B cell (primary cell): Measurements from ENCODE around the gene UGT2A3. TPM values are rescaled to one million over a fixed set of nuclear protein-coding genes. Genes with fewer than 3 reads are reported as not detected.

Experiments used
- ATAC-seq: fragments of 200-7000 bp; cut with Tn5 transposase; one replicate; pipeline ENCODE4 v1.10.0; 2021; ENCODE audit warnings: low read depth, mild to moderate bottlenecking, moderate number of reproducible peaks, moderate library complexity
- CTCF ChIA-PET: fragments of 350-600 bp; sonication (Branson Sonifier 250); formaldehyde crosslinking; loops from one replicate; lab custom pipeline; 2021; ENCODE audit warnings: antibody characterized with exemption, inconsistent platforms; lab: Charles Lee
- POLR2A ChIA-PET: fragments of 350-600 bp; sonication (Branson Sonifier 250); formaldehyde crosslinking; loops from one replicate; lab custom pipeline; 2021; ENCODE audit warnings: antibody characterized with exemption; lab: Charles Lee
- DNase-seq: peaks from one replicate; pipeline ENCODE4 v3.0.0; 2013
- H2AFZ ChIP-seq: 2 replicates; pipeline ENCODE4 v1.6.1; 2012; ENCODE audit warnings: mild to moderate bottlenecking, low read depth, low read length; ENCODE audit not compliant: insufficient read depth, poor library complexity, severe bottlenecking
- H3K27ac ChIP-seq, 2 donors: 1 replicate in 1 of 2; 2 replicates in 1 of 2; pipeline ENCODE4 v1.5.1; 2012 to 2013; ENCODE audit warnings: low read length in 2 of 2, mild to moderate bottlenecking in 2 of 2, moderate library complexity in 1 of 2
- H3K27me3 ChIP-seq, 4 experiments: fragments of 200-600 bp in 1 of 4; sonication (generic) in 1 of 4; replicated peaks in 1 of 4; 1 replicate in 2 of 4; 2 replicates in 2 of 4; pipeline versions ENCODE4 v1.6.1 to v1.7.0; 2013 to 2016; ENCODE audit warnings: low read length in 3 of 4, mild to moderate bottlenecking in 2 of 4, mixed read lengths in 1 of 4, moderate library complexity in 1 of 4; ENCODE audit not compliant: insufficient read depth in 4 of 4, control insufficient read depth in 3 of 4; ENCODE audit errors: control extremely low read depth in 1 of 4
- H3K36me3 ChIP-seq, 2 experiments: replicated peaks in 1 of 2; 1 replicate in 1 of 2; 2 replicates in 1 of 2; pipeline versions ENCODE4 v1.6.1 to v1.7.1; 2013; ENCODE audit warnings: low read length in 1 of 2; ENCODE audit not compliant: insufficient read depth in 2 of 2, control insufficient read depth in 1 of 2; ENCODE audit errors: control extremely low read depth in 1 of 2, extremely low read depth in 1 of 2
- H3K4me1 ChIP-seq, 2 donors: fragments of 200-600 bp in 1 of 2; sonication (generic) in 1 of 2; 1 replicate in 1 of 2; 2 replicates in 1 of 2; pipeline versions ENCODE4 v1.5.1 to v1.6.1; 2013 to 2017; ENCODE audit warnings: low read length in 2 of 2; ENCODE audit not compliant: control insufficient read depth in 2 of 2, insufficient read depth in 2 of 2
- H3K4me2 ChIP-seq: replicated peaks from 2 replicates; pipeline ENCODE3; 2012; ENCODE audit warnings: mild to moderate bottlenecking, low read depth, low read length; ENCODE audit not compliant: poor library complexity, severe bottlenecking
- H3K4me3 ChIP-seq, 5 experiments: fragments of 200-600 bp in 1 of 5; sonication (generic) in 1 of 5; 1 replicate in 3 of 5; 2 replicates in 2 of 5; pipeline versions ENCODE4 v1.5.1 to v1.7.0; 2011 to 2016; ENCODE audit warnings: low read length in 4 of 5, mild to moderate bottlenecking in 4 of 5, low read depth in 2 of 5, control low read depth in 1 of 5, moderate library complexity in 1 of 5; ENCODE audit not compliant: insufficient read depth in 1 of 5; ENCODE audit errors: control extremely low read depth in 1 of 5, extremely low read depth in 1 of 5
- H3K79me2 ChIP-seq: fragments of 200-600 bp; sonication (generic); one replicate; pipeline ENCODE4 v1.6.0; 2016; ENCODE audit warnings: low read length; ENCODE audit not compliant: control insufficient read depth, insufficient read depth
- H3K9ac ChIP-seq: fragments of 200-600 bp; sonication (generic); 2 replicates; pipeline ENCODE4 v1.6.1; 2017; ENCODE audit warnings: mild to moderate bottlenecking, low read length, moderate library complexity
- H3K9me3 ChIP-seq, 3 donors: one replicate each; pipeline versions ENCODE4 v1.6.1 to v1.7.1; 2013; ENCODE audit warnings: low read length in 2 of 3; ENCODE audit not compliant: control insufficient read depth in 2 of 3, insufficient read depth in 1 of 3; ENCODE audit errors: control extremely low read depth in 1 of 3
- H4K20me1 ChIP-seq: 2 replicates; pipeline ENCODE4 v1.6.0; 2012; ENCODE audit warnings: mild to moderate bottlenecking, low read length; ENCODE audit not compliant: insufficient read depth, control insufficient read depth, poor library complexity, severe bottlenecking
- H3K27ac Mint-ChIP-seq: one replicate; pipeline ENCODE4 v1.8.0; 2021; ENCODE audit warnings: mixed read lengths
- H3K27me3 Mint-ChIP-seq: one replicate; pipeline ENCODE4 v1.8.0; 2021; ENCODE audit warnings: mixed read lengths
- H3K4me1 Mint-ChIP-seq: one replicate; pipeline ENCODE4 v1.8.0; 2021; ENCODE audit warnings: mixed read lengths
- H3K4me3 Mint-ChIP-seq: one replicate; pipeline ENCODE4 v1.8.0; 2021; ENCODE audit warnings: mixed read lengths
- H3K9me3 Mint-ChIP-seq: one replicate; pipeline ENCODE4 v1.8.0; 2022; ENCODE audit warnings: mixed read lengths; ENCODE audit not compliant: insufficient read depth
- CTCF ChIP-seq: fragments of 200-600 bp; IDR thresholded peaks from one replicate; pipeline ENCODE4 v1.8.0; 2022; ENCODE audit warnings: antibody characterized with exemption, mild to moderate bottlenecking
- EZH2 ChIP-seq: IDR thresholded peaks from 2 replicates; pipeline ENCODE4 v1.6.1; 2012; ENCODE audit warnings: borderline replicate concordance, low read depth, mild to moderate bottlenecking, moderate library complexity, low read length; ENCODE audit not compliant: insufficient read depth, poor library complexity, severe bottlenecking
- WGBS: methylation state at CpG from one replicate; pipeline ENCODE4 v1.1.5; 2013; ENCODE audit warnings: missing lambda C conversion rate; ENCODE audit not compliant: insufficient coverage; 5-methylcytosine and 5-hydroxymethylcytosine counted together
- intact Hi-C: fragments of 100-400 bp; cut with micrococcal nuclease; formaldehyde crosslinking; loops from one replicate; pipeline ENCODE4 v1.10.0; 2022
- polyA plus RNA-seq: library from polyadenylated mRNA; depleted of rRNA; stranded (reverse); fragments of >200 nt; gene quantifications from 2 replicates; pipeline ENCODE4 v1.2.3, GENCODE V29; 2012
- total RNA-seq, 2 donors: library from RNA; stranded (reverse); fragments of 120-200 nt in 1 of 2; gene quantifications; 1 replicate in 1 of 2; 2 replicates in 1 of 2; pipeline versions ENCODE4 v1.2.3 to v1.2.4, GENCODE V29; 2013 to 2022

UGT2A3 gene
- total and polyA plus RNA-seq, 2 donors (not counting 1 experiment from before 2014, with no cell fraction given) = not detected

DNA sequence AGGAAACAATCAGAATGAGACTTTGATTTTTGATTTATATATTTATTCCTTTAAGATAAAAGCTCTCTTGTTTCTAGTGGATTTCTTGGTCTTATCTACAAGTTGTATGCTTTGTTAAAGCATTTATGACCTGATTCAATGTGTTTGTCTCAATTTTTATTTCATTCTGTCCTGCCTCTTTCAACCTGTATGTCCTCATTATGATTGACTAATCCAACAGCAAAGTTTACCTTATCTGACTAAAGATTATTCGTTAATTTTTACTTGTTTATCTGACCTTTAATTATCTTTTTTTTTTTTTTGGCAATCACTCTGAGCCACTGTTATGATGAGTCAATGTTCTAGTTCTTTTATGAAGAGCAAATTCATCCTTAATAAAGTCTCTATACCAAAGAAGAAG, 54.9 kb downstream of the UGT2A3 start:
- ChIA-PET CTCF (no interaction called here), POLR2A (no interaction called here)
- DNase-seq = no peak
- ATAC-seq = no peak
- H4K20me1 ChIP-seq = no peaks in the 10 kb centered on the region
- H3K27ac ChIP-seq = no peak overlapping the region
- no CpG with 5 or more reads among the region's 1 CpG for WGBS
- H3K4me1 ChIP-seq = no peaks in the 10 kb centered on the region
- no peaks in the 10 kb centered on the region for H3K27me3 Mint-ChIP-seq
- H3K9me3 Mint-ChIP-seq = peaks cover 5% of the 10 kb centered on the region
- H3K9me3 ChIP-seq = peaks cover 0 to 3% (median 0%) of the 10 kb centered on the region in 3 donors
- no peak overlapping the region for H3K4me3 ChIP-seq
- H3K27ac Mint-ChIP-seq = no peak overlapping the region
- no peak overlapping the region for H3K9ac ChIP-seq
- H3K4me3 Mint-ChIP-seq = no peak overlapping the region
- intact Hi-C loops = no loop called here
- H3K4me1 Mint-ChIP-seq = no peaks in the 10 kb centered on the region
- H3K4me2 ChIP-seq = no peak overlapping the region
- H3K27me3 ChIP-seq = no peaks in the 10 kb centered on the region
- no peaks in the 10 kb centered on the region for H3K36me3 ChIP-seq
- TF ChIP-seq EZH2 = no peak
- no peak for TF ChIP-seq CTCF
- H2AFZ ChIP-seq = no peak overlapping the region
- no peaks in the 10 kb centered on the region for H3K79me2 ChIP-seq

GRCh38 chr4:68895561-68896198, 55.9 kb downstream of the UGT2A3 start:
- ATAC-seq (no peak), DNase-seq (no peak)
- no CpG with 5 or more reads among the region's 5 CpGs for WGBS
- intact Hi-C loops = no loop called here
- POLR2A ChIA-PET = no interaction called here
- Histone ChIP-seq H2AFZ (no peak overlapping the region), H3K79me2 (no peaks in the 10 kb centered on the region), H3K9ac (no peak overlapping the region), H3K4me1 (no peaks in the 10 kb centered on the region), H4K20me1 (no peaks in the 10 kb centered on the region), H3K27me3 (no peaks in the 10 kb centered on the region), H3K4me3 (no peak overlapping the region), H3K4me2 (no peak overlapping the region), H3K9me3 (no peaks in the 10 kb centered on the region), H3K36me3 (no peaks in the 10 kb centered on the region), H3K27ac (no peak overlapping the region)
- Mint-ChIP-seq H3K27ac (no peak overlapping the region), H3K9me3 (peaks cover 2% of the 10 kb centered on the region), H3K4me1 (no peaks in the 10 kb centered on the region), H3K27me3 (no peaks in the 10 kb centered on the region), H3K4me3 (no peak overlapping the region)
- CTCF ChIA-PET = no interaction called here
- TF ChIP-seq CTCF (no peak), EZH2 (no peak)
